Stimulated activated CD4-positive, alpha-beta T cell treated with anti-CD3 and anti-CD28 coated beads, TNF-alpha, amount 100 ng/mL, for 1 hour (primary cell): ENCODE results near the gene PHLDB2.

Experiments
- DNase-seq, 3 donors: peaks; one replicate each; pipeline ENCODE4 v3.0.0-alpha.2; 2020; ENCODE audit warnings: low read depth in 3 of 3, low spot score in 1 of 3

PHLDB2 gene

GRCh38 chr3:111989061-111989678, 130.1 kb downstream of the PHLDB2 start:
- DNase-seq = no peak

GRCh38 chr3:111993038-111993437, 134.0 kb downstream of the PHLDB2 start:
- DNase-seq = no peak

GRCh38 chr3:111998636-111999483, 139.8 kb downstream of the PHLDB2 start, which contains the start of gene TAGLN3:
TAGLN3 (plus strand) TSS chr3:111998922; CDS start chr3:111999423, 501 bp downstream.
- DNase-seq = no peak

- DNase-seq = no peak
Measured at GRCh38 chr3:111999484-112000324, 140.6 kb downstream of the PHLDB2 start.

GRCh38 chr3:112000367-112000771, 141.3 kb downstream of the PHLDB2 start:
- DNase-seq = no peak

GRCh38 chr3:112000966-112001365, 141.9 kb downstream of the PHLDB2 start:
- DNase-seq = no peak

GRCh38 chr3:112001526-112001925, 142.5 kb downstream of the PHLDB2 start:
- DNase-seq = no peak

- no peak for DNase-seq
Measured at GRCh38 chr3:112002096-112002971, 143.3 kb downstream of the PHLDB2 start.

- DNase-seq = no peak
Measured at GRCh38 chr3:112003321-112004080, 144.4 kb downstream of the PHLDB2 start.

GRCh38 chr3:112004187-112004586, 145.1 kb downstream of the PHLDB2 start:
- DNase-seq = no peak

GRCh38 chr3:112004669-112005068, 145.6 kb downstream of the PHLDB2 start:
- no peak for DNase-seq

GRCh38 chr3:112005091-112005672, 146.1 kb downstream of the PHLDB2 start:
- DNase-seq = no peak

GRCh38 chr3:112007633-112008032, 148.6 kb downstream of the PHLDB2 start:
- DNase-seq = no peak

- no peak for DNase-seq
Measured at GRCh38 chr3:112009670-112010069, 150.6 kb downstream of the PHLDB2 start.

- DNase-seq = no peak
Measured at GRCh38 chr3:112010636-112011035, 151.6 kb downstream of the PHLDB2 start.

- DNase-seq = no peak
Measured at GRCh38 chr3:112011376-112011940, 152.4 kb downstream of the PHLDB2 start.

GRCh38 chr3:112012205-112012992, 153.3 kb downstream of the PHLDB2 start:
- DNase-seq = no peak

GRCh38 chr3:112013058-112013783, 154.2 kb downstream of the PHLDB2 start:
- DNase-seq = peak in 2 of 3 donors; percentile 17 to 33
